Measurements from ENCODE around the gene SIVA1.
A peak's percentile ranks its signal among the peaks of the same experiment; 100 is the strongest.

The SIVA1 gene

GRCh38 chr14:104752735-104753527, at the start of gene SIVA1:
SIVA1 (plus strand) TSS chr14:104753147; CDS start chr14:104753202, 55 bp downstream.
- Histone ChIP-seq H3K27ac (ENCODE audit: low read depth, low read length) (peak within 1 kb of the TSS; percentile 96), H3K36me3 (ENCODE audit: insufficient read depth, low read length) (peaks cover 28% of the 10 kb centered on the region), H3K27me3 (ENCODE audit: control insufficient read depth in 1 of 2, insufficient read depth in 2 of 2, low read length in 2 of 2) (no peaks in the 10 kb centered on the region), H3K4me1 (ENCODE audit: insufficient read depth, low read length) (peaks cover 35% of the 10 kb centered on the region), H3K4me3 (ENCODE audit: low read depth in 1 of 2, low read length in 2 of 2) (peak within 1 kb of the TSS; percentile 68 to 99), H3K9me3 (ENCODE audit: low read length) (no peaks in the 10 kb centered on the region), H3K9ac (ENCODE audit: low read length) (peak within 1 kb of the TSS; percentile 63)

- Histone ChIP-seq H3K4me3 (ENCODE audit: low read depth in 1 of 2, low read length in 2 of 2) (no peak overlapping the region), H3K9me3 (ENCODE audit: low read length) (no peaks in the 10 kb centered on the region), H3K4me1 (ENCODE audit: insufficient read depth, low read length) (peaks cover 27% of the 10 kb centered on the region), H3K27me3 (ENCODE audit: control insufficient read depth in 1 of 2, insufficient read depth in 2 of 2, low read length in 2 of 2) (no peaks in the 10 kb centered on the region), H3K9ac (ENCODE audit: low read length) (no peak overlapping the region), H3K27ac (ENCODE audit: low read depth, low read length) (no peak overlapping the region), H3K36me3 (ENCODE audit: insufficient read depth, low read length) (peaks cover 15% of the 10 kb centered on the region)
These were observed 49.7 kb upstream of the SIVA1 start for GRCh38 chr14:104703269-104703668.

GRCh38 chr14:104704252-104704651, 48.7 kb upstream of the SIVA1 start:
- Histone ChIP-seq H3K4me1 (ENCODE audit: insufficient read depth, low read length) (peaks cover 20% of the 10 kb centered on the region), H3K9me3 (ENCODE audit: low read length) (no peaks in the 10 kb centered on the region), H3K27me3 (ENCODE audit: control insufficient read depth in 1 of 2, insufficient read depth in 2 of 2, low read length in 2 of 2) (no peaks in the 10 kb centered on the region), H3K4me3 (ENCODE audit: low read depth in 1 of 2, low read length in 2 of 2) (no peak overlapping the region), H3K27ac (ENCODE audit: low read depth, low read length) (no peak overlapping the region), H3K36me3 (ENCODE audit: insufficient read depth, low read length) (peaks cover 15% of the 10 kb centered on the region), H3K9ac (ENCODE audit: low read length) (no peak overlapping the region)

GRCh38 chr14:104705340-104706047, 47.5 kb upstream of the SIVA1 start:
- H3K4me1 ChIP-seq (ENCODE audit: insufficient read depth, low read length), result peaks cover 11% of the 10 kb centered on the region
- H3K9me3 ChIP-seq (ENCODE audit: low read length), result no peaks in the 10 kb centered on the region
- H3K4me3 ChIP-seq (ENCODE audit: low read depth in 1 of 2, low read length in 2 of 2), result no peak overlapping the region
- peaks cover 20% of the 10 kb centered on the region for H3K36me3 ChIP-seq (ENCODE audit: insufficient read depth, low read length)
- H3K27me3 ChIP-seq (ENCODE audit: control insufficient read depth in 1 of 2, insufficient read depth in 2 of 2, low read length in 2 of 2), result no peaks in the 10 kb centered on the region
- no peak overlapping the region for H3K27ac ChIP-seq (ENCODE audit: low read depth, low read length)
- no peak overlapping the region for H3K9ac ChIP-seq (ENCODE audit: low read length)

- no peak overlapping the region for H3K9ac ChIP-seq (ENCODE audit: low read length)
- no peak overlapping the region for H3K4me3 ChIP-seq (ENCODE audit: low read depth in 1 of 2, low read length in 2 of 2)
- no peak overlapping the region for H3K27ac ChIP-seq (ENCODE audit: low read depth, low read length)
- H3K36me3 ChIP-seq (ENCODE audit: insufficient read depth, low read length), result peaks cover 35% of the 10 kb centered on the region
- no peaks in the 10 kb centered on the region for H3K27me3 ChIP-seq (ENCODE audit: control insufficient read depth in 1 of 2, insufficient read depth in 2 of 2, low read length in 2 of 2)
- peaks cover 9% of the 10 kb centered on the region for H3K4me1 ChIP-seq (ENCODE audit: insufficient read depth, low read length)
- H3K9me3 ChIP-seq (ENCODE audit: low read length), result no peaks in the 10 kb centered on the region
These were observed 46.0 kb upstream of the SIVA1 start for GRCh38 chr14:104706733-104707607.

GRCh38 chr14:104707608-104708595, 45.0 kb upstream of the SIVA1 start:
- no peak overlapping the region for H3K27ac ChIP-seq (ENCODE audit: low read depth, low read length)
- H3K9ac ChIP-seq (ENCODE audit: low read length), result no peak overlapping the region
- H3K9me3 ChIP-seq (ENCODE audit: low read length), result no peaks in the 10 kb centered on the region
- H3K4me1 ChIP-seq (ENCODE audit: insufficient read depth, low read length), result peaks cover 9% of the 10 kb centered on the region
- no peaks in the 10 kb centered on the region for H3K27me3 ChIP-seq (ENCODE audit: control insufficient read depth in 1 of 2, insufficient read depth in 2 of 2, low read length in 2 of 2)
- peaks cover 44% of the 10 kb centered on the region for H3K36me3 ChIP-seq (ENCODE audit: insufficient read depth, low read length)
- no peak overlapping the region for H3K4me3 ChIP-seq (ENCODE audit: low read depth in 1 of 2, low read length in 2 of 2)

GRCh38 chr14:104708606-104709268, 44.2 kb upstream of the SIVA1 start:
- Histone ChIP-seq H3K9me3 (ENCODE audit: low read length) (no peaks in the 10 kb centered on the region), H3K27ac (ENCODE audit: low read depth, low read length) (no peak overlapping the region), H3K4me3 (ENCODE audit: low read depth in 1 of 2, low read length in 2 of 2) (no peak overlapping the region), H3K4me1 (ENCODE audit: insufficient read depth, low read length) (peaks cover 9% of the 10 kb centered on the region), H3K36me3 (ENCODE audit: insufficient read depth, low read length) (peaks cover 51% of the 10 kb centered on the region), H3K27me3 (ENCODE audit: control insufficient read depth in 1 of 2, insufficient read depth in 2 of 2, low read length in 2 of 2) (no peaks in the 10 kb centered on the region), H3K9ac (ENCODE audit: low read length) (no peak overlapping the region)

GRCh38 chr14:104709387-104710039, 43.4 kb upstream of the SIVA1 start:
- Histone ChIP-seq H3K27me3 (ENCODE audit: control insufficient read depth in 1 of 2, insufficient read depth in 2 of 2, low read length in 2 of 2) (no peaks in the 10 kb centered on the region), H3K27ac (ENCODE audit: low read depth, low read length) (no peak overlapping the region), H3K9ac (ENCODE audit: low read length) (no peak overlapping the region), H3K9me3 (ENCODE audit: low read length) (no peaks in the 10 kb centered on the region), H3K4me1 (ENCODE audit: insufficient read depth, low read length) (peaks cover 9% of the 10 kb centered on the region), H3K4me3 (ENCODE audit: low read depth in 1 of 2, low read length in 2 of 2) (no peak overlapping the region), H3K36me3 (ENCODE audit: insufficient read depth, low read length) (peaks cover 47% of the 10 kb centered on the region)

GRCh38 chr14:104710071-104710735, 42.7 kb upstream of the SIVA1 start:
- no peak overlapping the region for H3K4me3 ChIP-seq (ENCODE audit: low read depth in 1 of 2, low read length in 2 of 2)
- no peak overlapping the region for H3K27ac ChIP-seq (ENCODE audit: low read depth, low read length)
- no peak overlapping the region for H3K9ac ChIP-seq (ENCODE audit: low read length)
- H3K36me3 ChIP-seq (ENCODE audit: insufficient read depth, low read length), result peaks cover 41% of the 10 kb centered on the region
- H3K27me3 ChIP-seq (ENCODE audit: control insufficient read depth in 1 of 2, insufficient read depth in 2 of 2, low read length in 2 of 2), result no peaks in the 10 kb centered on the region
- peaks cover 9% of the 10 kb centered on the region for H3K4me1 ChIP-seq (ENCODE audit: insufficient read depth, low read length)
- no peaks in the 10 kb centered on the region for H3K9me3 ChIP-seq (ENCODE audit: low read length)

All from muscle layer of colon (tissue), 2 donors.